SJSA1 (cell line): Measurements from ENCODE around the gene DICER1. TPM values are rescaled to one million over a fixed set of nuclear protein-coding genes. Genes with fewer than 3 reads are reported as not detected.

Source experiments
- DNase-seq, 2 experiments: peaks; one replicate each; pipeline ENCODE4 v3.0.0-alpha.2; 2015 to 2020; ENCODE audit warnings: low spot score in 2 of 2, low read depth in 1 of 2
- H3K27ac ChIP-seq: fragments of 250-450 bp; sonication (Bioruptor Pico); 2 replicates; pipeline ENCODE4 v1.5.1; 2020; ENCODE audit warnings: mild to moderate bottlenecking, moderate library complexity
- H3K27me3 ChIP-seq: fragments of 250-450 bp; sonication (Bioruptor Pico); replicated peaks from 2 replicates; pipeline ENCODE4 v1.5.1; 2020; ENCODE audit warnings: mild to moderate bottlenecking, moderate library complexity
- H3K36me3 ChIP-seq: fragments of 250-450 bp; sonication (Bioruptor Pico); 2 replicates; pipeline ENCODE4 v1.5.1; 2020; ENCODE audit warnings: mild to moderate bottlenecking
- H3K4me1 ChIP-seq: fragments of 250-450 bp; sonication (Bioruptor Pico); replicated peaks from 2 replicates; pipeline ENCODE4 v1.6.1; 2021; ENCODE audit warnings: mild to moderate bottlenecking
- H3K4me3 ChIP-seq: fragments of 250-450 bp; sonication (Bioruptor Pico); 2 replicates; pipeline ENCODE4 v1.5.1; 2020; ENCODE audit warnings: mild to moderate bottlenecking
- H3K9me3 ChIP-seq: fragments of 250-450 bp; sonication (Bioruptor Pico); replicated peaks from 2 replicates; pipeline ENCODE4 v1.5.1; 2020; ENCODE audit warnings: mild to moderate bottlenecking
- total RNA-seq: library from RNA; depleted of rRNA; stranded (reverse); fragments of >200 nt; shearing (Covaris generic); gene quantifications from 2 replicates; pipeline ENCODE4 v1.2.3, GENCODE V29; 2014

DICER1 gene
- total RNA-seq, 1 experiment from 2014 or later, result 28.6 TPM

GRCh38 chr14:95057851-95058250 lies 99.5 kb downstream of the DICER1 start:
- peaks cover 11% of the 10 kb centered on the region for H3K4me1 ChIP-seq
- DNase-seq, result no peak
- no peaks in the 10 kb centered on the region for H3K27me3 ChIP-seq
- H3K36me3 ChIP-seq, result no peaks in the 10 kb centered on the region
- H3K27ac ChIP-seq, result no peak overlapping the region
- H3K4me3 ChIP-seq, result no peak overlapping the region
- H3K9me3 ChIP-seq, result no peaks in the 10 kb centered on the region

GRCh38 chr14:95057147-95057546 lies 100.2 kb downstream of the DICER1 start:
- Histone ChIP-seq H3K27me3 (no peaks in the 10 kb centered on the region), H3K36me3 (no peaks in the 10 kb centered on the region), H3K9me3 (no peaks in the 10 kb centered on the region), H3K4me1 (peaks cover 11% of the 10 kb centered on the region), H3K27ac (no peak overlapping the region), H3K4me3 (no peak overlapping the region)
- DNase-seq, result no peak

GRCh38 chr14:95056476-95056875 lies 100.9 kb downstream of the DICER1 start:
- peaks cover 6% of the 10 kb centered on the region for H3K4me1 ChIP-seq

GRCh38 chr14:95055318-95055717 lies 102.0 kb downstream of the DICER1 start:
- no peak for DNase-seq

More at GRCh38 chr14:95056476-95056875, 100.9 kb downstream of the DICER1 start:
- Histone ChIP-seq H3K9me3 (no peaks in the 10 kb centered on the region), H3K27ac (no peak overlapping the region), H3K4me3 (no peak overlapping the region), H3K27me3 (no peaks in the 10 kb centered on the region), H3K36me3 (no peaks in the 10 kb centered on the region)
- no peak for DNase-seq

GRCh38 chr14:95054346-95055280 lies 102.7 kb downstream of the DICER1 start:
- Histone ChIP-seq H3K27ac (no peak overlapping the region), H3K36me3 (no peaks in the 10 kb centered on the region), H3K27me3 (no peaks in the 10 kb centered on the region), H3K4me3 (no peak overlapping the region), H3K4me1 (no peaks in the 10 kb centered on the region), H3K9me3 (no peaks in the 10 kb centered on the region)
- DNase-seq, result no peak

More at GRCh38 chr14:95055318-95055717, 102.0 kb downstream of the DICER1 start:
- no peaks in the 10 kb centered on the region for H3K9me3 ChIP-seq
- H3K4me3 ChIP-seq, result no peak overlapping the region
- no peaks in the 10 kb centered on the region for H3K27me3 ChIP-seq
- no peak overlapping the region for H3K27ac ChIP-seq
- H3K4me1 ChIP-seq, result no peaks in the 10 kb centered on the region
- no peaks in the 10 kb centered on the region for H3K36me3 ChIP-seq

- DNase-seq, result peak in 1 of 2 experiments; percentile 37
- no peaks in the 10 kb centered on the region for H3K27me3 ChIP-seq
- no peak overlapping the region for H3K4me3 ChIP-seq
- no peaks in the 10 kb centered on the region for H3K36me3 ChIP-seq
- no peak overlapping the region for H3K27ac ChIP-seq
- no peaks in the 10 kb centered on the region for H3K9me3 ChIP-seq
- peaks cover 3% of the 10 kb centered on the region for H3K4me1 ChIP-seq
Observed at GRCh38 chr14:95052016-95052585, 105.2 kb downstream of the DICER1 start.

GRCh38 chr14:95049952-95050351 lies 107.4 kb downstream of the DICER1 start:
- Histone ChIP-seq H3K36me3 (no peaks in the 10 kb centered on the region), H3K9me3 (no peaks in the 10 kb centered on the region), H3K4me3 (no peak overlapping the region), H3K27ac (no peak overlapping the region), H3K4me1 (peaks cover 10% of the 10 kb centered on the region), H3K27me3 (no peaks in the 10 kb centered on the region)
- no peak for DNase-seq

- Histone ChIP-seq H3K27me3 (no peaks in the 10 kb centered on the region), H3K4me1 (peaks cover 10% of the 10 kb centered on the region), H3K4me3 (no peak overlapping the region), H3K9me3 (no peaks in the 10 kb centered on the region), H3K36me3 (no peaks in the 10 kb centered on the region), H3K27ac (no peak overlapping the region)
- peak in 1 of 2 experiments; percentile 22 for DNase-seq
Observed at GRCh38 chr14:95048771-95049312, 108.5 kb downstream of the DICER1 start.

- Histone ChIP-seq H3K4me1 (peaks cover 10% of the 10 kb centered on the region), H3K27ac (no peak overlapping the region), H3K9me3 (no peaks in the 10 kb centered on the region)
Observed at GRCh38 chr14:95047754-95048153, 109.6 kb downstream of the DICER1 start.

GRCh38 chr14:95046711-95047681 lies 110.3 kb downstream of the DICER1 start:
- Histone ChIP-seq H3K4me1 (peaks cover 10% of the 10 kb centered on the region), H3K4me3 (no peak overlapping the region), H3K27me3 (no peaks in the 10 kb centered on the region), H3K9me3 (no peaks in the 10 kb centered on the region), H3K27ac (no peak overlapping the region), H3K36me3 (no peaks in the 10 kb centered on the region)
- DNase-seq, result peak; percentile 25 to 45

More at GRCh38 chr14:95047754-95048153, 109.6 kb downstream of the DICER1 start:
- H3K4me3 ChIP-seq, result no peak overlapping the region
- DNase-seq, result peak in 1 of 2 experiments; percentile 11
- H3K27me3 ChIP-seq, result no peaks in the 10 kb centered on the region
- H3K36me3 ChIP-seq, result no peaks in the 10 kb centered on the region

- H3K9me3 ChIP-seq, result no peaks in the 10 kb centered on the region
- peak in 1 of 2 experiments; percentile 32 for DNase-seq
- no peak overlapping the region for H3K4me3 ChIP-seq
Observed at GRCh38 chr14:95045836-95046430, 111.4 kb downstream of the DICER1 start.

GRCh38 chr14:95045106-95045701 lies 112.1 kb downstream of the DICER1 start:
- DNase-seq, result peak in 1 of 2 experiments; percentile 15

More at GRCh38 chr14:95045836-95046430, 111.4 kb downstream of the DICER1 start:
- no peak overlapping the region for H3K27ac ChIP-seq
- no peaks in the 10 kb centered on the region for H3K36me3 ChIP-seq
- H3K27me3 ChIP-seq, result no peaks in the 10 kb centered on the region
- H3K4me1 ChIP-seq, result peaks cover 17% of the 10 kb centered on the region

More at GRCh38 chr14:95045106-95045701, 112.1 kb downstream of the DICER1 start:
- Histone ChIP-seq H3K9me3 (no peaks in the 10 kb centered on the region), H3K4me1 (peaks cover 23% of the 10 kb centered on the region), H3K27ac (no peak overlapping the region), H3K36me3 (no peaks in the 10 kb centered on the region), H3K4me3 (no peak overlapping the region), H3K27me3 (no peaks in the 10 kb centered on the region)
